HCT116 (cell line): ENCODE data around the gene GSTK1.

Experiments
- POLR2A ChIP-seq: IDR thresholded peaks from 2 replicates; pipeline ENCODE4 v1.7.0; 2011; ENCODE audit warnings: borderline replicate concordance; ENCODE audit not compliant: insufficient read depth, insufficient read length; ENCODE audit errors: extremely low read depth
- ZBTB33 ChIP-seq: IDR thresholded peaks from 2 replicates; pipeline ENCODE4 v1.6.1; 2011; ENCODE audit warnings: mild to moderate bottlenecking, low read length, moderate library complexity; ENCODE audit not compliant: insufficient replicate concordance; ENCODE audit errors: extremely low read depth
- ZFX ChIP-seq: fragments of 450-650 bp; IDR thresholded peaks from 2 replicates; pipeline ENCODE4 v1.6.1; 2017
- TF ChIP-seq, protein P1 (sequence below), 3 experiments: fragments of 200-600 bp in 1 of 3; sonication (generic) in 1 of 3; IDR thresholded peaks in 2 of 3; conservative IDR thresholded peaks in 1 of 3; 2 replicates each; pipeline ENCODE4 v1.5.1; 2012 to 2017; ENCODE audit warnings: low read depth in 2 of 3, low read length in 2 of 3, antibody characterized with exemption in 1 of 3, borderline replicate concordance in 1 of 3, control low read depth in 1 of 3, mild to moderate bottlenecking in 1 of 3, mixed read lengths in 1 of 3, mixed run types in 1 of 3, moderate library complexity in 1 of 3; ENCODE audit not compliant: insufficient read depth in 1 of 3

- TF ChIP-seq, protein P1, sequence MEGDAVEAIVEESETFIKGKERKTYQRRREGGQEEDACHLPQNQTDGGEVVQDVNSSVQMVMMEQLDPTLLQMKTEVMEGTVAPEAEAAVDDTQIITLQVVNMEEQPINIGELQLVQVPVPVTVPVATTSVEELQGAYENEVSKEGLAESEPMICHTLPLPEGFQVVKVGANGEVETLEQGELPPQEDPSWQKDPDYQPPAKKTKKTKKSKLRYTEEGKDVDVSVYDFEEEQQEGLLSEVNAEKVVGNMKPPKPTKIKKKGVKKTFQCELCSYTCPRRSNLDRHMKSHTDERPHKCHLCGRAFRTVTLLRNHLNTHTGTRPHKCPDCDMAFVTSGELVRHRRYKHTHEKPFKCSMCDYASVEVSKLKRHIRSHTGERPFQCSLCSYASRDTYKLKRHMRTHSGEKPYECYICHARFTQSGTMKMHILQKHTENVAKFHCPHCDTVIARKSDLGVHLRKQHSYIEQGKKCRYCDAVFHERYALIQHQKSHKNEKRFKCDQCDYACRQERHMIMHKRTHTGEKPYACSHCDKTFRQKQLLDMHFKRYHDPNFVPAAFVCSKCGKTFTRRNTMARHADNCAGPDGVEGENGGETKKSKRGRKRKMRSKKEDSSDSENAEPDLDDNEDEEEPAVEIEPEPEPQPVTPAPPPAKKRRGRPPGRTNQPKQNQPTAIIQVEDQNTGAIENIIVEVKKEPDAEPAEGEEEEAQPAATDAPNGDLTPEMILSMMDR (IDR thresholded peaks at IDR 0.05 in 2 of 3, conservative IDR thresholded peaks at IDR 0.05 in 1 of 3; ENCODE audit: borderline replicate concordance in 1 of 3, insufficient read depth in 1 of 3, low read depth in 2 of 3, low read length in 2 of 3) = peak; percentile 86 to 97 (median 93)
- no peak for TF ChIP-seq POLR2A
- TF ChIP-seq ZFX = no peak
- no peak for TF ChIP-seq ZBTB33
These were observed 22.7 kb upstream of the GSTK1 start for GRCh38 chr7:143240291-143241168.
